Hepatocyte (in vitro differentiated cells): ENCODE results near the gene UQCC2. TPM values are rescaled to one million over a fixed set of nuclear protein-coding genes. Genes with fewer than 3 reads are reported as not detected.

Source experiments
- DNase-seq: peaks from one replicate; pipeline ENCODE4 v3.0.0-alpha.2; 2016; ENCODE audit warnings: low spot score
- H2AFZ ChIP-seq: fragments of 200-600 bp; sonication (generic); 2 replicates; pipeline ENCODE4 v1.6.0; 2016; ENCODE audit warnings: antibody characterized with exemption, mild to moderate bottlenecking
- H3K27ac ChIP-seq: fragments of 200-600 bp; sonication (generic); 2 replicates; pipeline ENCODE4 v1.5.1; 2016; ENCODE audit warnings: mild to moderate bottlenecking
- H3K27me3 ChIP-seq: fragments of 200-600 bp; sonication (generic); 2 replicates; pipeline ENCODE4 v1.6.1; 2016
- H3K36me3 ChIP-seq: fragments of 200-600 bp; sonication (generic); replicated peaks from 2 replicates; pipeline ENCODE4 v1.5.1; 2016; ENCODE audit warnings: low read depth; ENCODE audit not compliant: insufficient read depth
- H3K4me1 ChIP-seq: fragments of 200-600 bp; sonication (generic); 2 replicates; pipeline ENCODE4 v1.5.1; 2016; ENCODE audit warnings: mild to moderate bottlenecking, moderate library complexity; ENCODE audit not compliant: insufficient read depth
- H3K4me2 ChIP-seq: fragments of 200-600 bp; sonication (generic); 2 replicates; pipeline ENCODE4 v1.6.0; 2016
- H3K4me3 ChIP-seq: fragments of 200-600 bp; sonication (generic); 2 replicates; pipeline ENCODE4 v1.5.1; 2016; ENCODE audit warnings: mild to moderate bottlenecking
- H3K79me2 ChIP-seq: fragments of 200-600 bp; sonication (generic); 2 replicates; pipeline ENCODE4 v1.6.0; 2017; ENCODE audit warnings: mild to moderate bottlenecking
- H3K9me2 ChIP-seq: fragments of 200-600 bp; sonication (generic); replicated peaks from 2 replicates; pipeline ENCODE4 v1.6.0; 2017; ENCODE audit warnings: mild to moderate bottlenecking; ENCODE audit not compliant: insufficient read depth
- H3K9me3 ChIP-seq: fragments of 200-600 bp; sonication (generic); 2 replicates; pipeline ENCODE4 v1.5.1; 2016; ENCODE audit warnings: low read depth, mild to moderate bottlenecking
- H4K20me1 ChIP-seq: fragments of 200-600 bp; sonication (generic); 2 replicates; pipeline ENCODE4 v1.6.0; 2016; ENCODE audit warnings: mild to moderate bottlenecking; ENCODE audit not compliant: insufficient read depth, poor library complexity, severe bottlenecking
- EZH2 ChIP-seq: fragments of 200-600 bp; sonication (generic); IDR thresholded peaks from 2 replicates; pipeline ENCODE4 v1.6.1; 2016; ENCODE audit warnings: antibody characterized with exemption, mild to moderate bottlenecking, borderline replicate concordance
- EZH2phosphoT487 ChIP-seq: fragments of 200-600 bp; sonication (generic); IDR thresholded peaks from one replicate; pipeline ENCODE4 v1.6.1; 2018; ENCODE audit warnings: antibody characterized with exemption, mild to moderate bottlenecking, low read depth, moderate library complexity; ENCODE audit not compliant: unreplicated experiment, severe bottlenecking
- WGBS: methylation state at CpG from one replicate; pipeline ENCODE4 v1.1.6; 2016; ENCODE audit warnings: low lambda C conversion rate; ENCODE audit errors: missing lambda C conversion rate; 5-methylcytosine and 5-hydroxymethylcytosine counted together
- polyA plus RNA-seq: library from polyadenylated mRNA; unstranded; fragments of >200 nt; fragmentation: Nextera tagmentation; extraction: Ambion mirVana; gene quantifications from 2 replicates; pipeline ENCODE4 v1.2.1, GENCODE V29; 2016
- total RNA-seq: library from RNA; depleted of rRNA; stranded (reverse); fragments of >200 nt; gene quantifications from 2 replicates; pipeline ENCODE4 v1.2.3, GENCODE V29; 2014
- TF ChIP-seq, protein P1 (sequence below): fragments of 200-600 bp; sonication (generic); IDR thresholded peaks from 2 replicates; pipeline ENCODE4 v1.5.1; 2016; ENCODE audit warnings: antibody characterized with exemption, mild to moderate bottlenecking; ENCODE audit not compliant: poor library complexity

Gene UQCC2
- total and polyA plus RNA-seq, 2 experiments from 2014 or later, result 44.7 to 151 TPM

DNA sequence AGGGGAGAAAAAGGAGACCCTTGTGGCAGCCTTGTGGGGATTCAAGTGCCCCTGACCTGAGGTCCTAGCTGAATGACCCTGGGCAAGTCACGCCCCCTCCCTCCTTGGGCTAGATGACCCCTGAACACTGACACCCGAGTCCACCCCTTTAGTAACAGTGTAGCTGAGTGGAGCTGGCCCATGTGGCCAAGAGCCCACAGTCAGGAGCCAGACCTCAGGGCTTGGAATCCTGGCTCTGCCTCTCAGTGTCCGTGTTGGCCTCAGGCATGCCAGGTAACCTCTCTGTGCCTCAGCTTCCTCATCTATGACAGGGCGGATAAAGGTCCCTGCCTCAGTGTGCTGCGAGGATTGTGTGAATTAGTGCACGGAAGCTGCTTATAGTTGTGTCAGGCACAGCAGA is 20.9 kb upstream of the UQCC2 start:
- no peak overlapping the region for H3K4me2 ChIP-seq
- no peak overlapping the region for H3K4me3 ChIP-seq
- WGBS, result 87% methylated on average over 6 of the region's 6 CpGs
- no peak overlapping the region for H2AFZ ChIP-seq
- TF ChIP-seq EZH2 (no peak), EZH2phosphoT487 (no peak)
- TF ChIP-seq, protein P1, sequence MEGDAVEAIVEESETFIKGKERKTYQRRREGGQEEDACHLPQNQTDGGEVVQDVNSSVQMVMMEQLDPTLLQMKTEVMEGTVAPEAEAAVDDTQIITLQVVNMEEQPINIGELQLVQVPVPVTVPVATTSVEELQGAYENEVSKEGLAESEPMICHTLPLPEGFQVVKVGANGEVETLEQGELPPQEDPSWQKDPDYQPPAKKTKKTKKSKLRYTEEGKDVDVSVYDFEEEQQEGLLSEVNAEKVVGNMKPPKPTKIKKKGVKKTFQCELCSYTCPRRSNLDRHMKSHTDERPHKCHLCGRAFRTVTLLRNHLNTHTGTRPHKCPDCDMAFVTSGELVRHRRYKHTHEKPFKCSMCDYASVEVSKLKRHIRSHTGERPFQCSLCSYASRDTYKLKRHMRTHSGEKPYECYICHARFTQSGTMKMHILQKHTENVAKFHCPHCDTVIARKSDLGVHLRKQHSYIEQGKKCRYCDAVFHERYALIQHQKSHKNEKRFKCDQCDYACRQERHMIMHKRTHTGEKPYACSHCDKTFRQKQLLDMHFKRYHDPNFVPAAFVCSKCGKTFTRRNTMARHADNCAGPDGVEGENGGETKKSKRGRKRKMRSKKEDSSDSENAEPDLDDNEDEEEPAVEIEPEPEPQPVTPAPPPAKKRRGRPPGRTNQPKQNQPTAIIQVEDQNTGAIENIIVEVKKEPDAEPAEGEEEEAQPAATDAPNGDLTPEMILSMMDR, result no peak
- no peak overlapping the region for H3K27ac ChIP-seq
- no peaks in the 10 kb centered on the region for H3K27me3 ChIP-seq
- no peaks in the 10 kb centered on the region for H3K9me3 ChIP-seq
- no peaks in the 10 kb centered on the region for H3K9me2 ChIP-seq
- no peaks in the 10 kb centered on the region for H3K79me2 ChIP-seq
- H3K36me3 ChIP-seq, result no peaks in the 10 kb centered on the region
- H4K20me1 ChIP-seq, result no peaks in the 10 kb centered on the region
- H3K4me1 ChIP-seq, result no peaks in the 10 kb centered on the region
- DNase-seq, result no peak

DNA sequence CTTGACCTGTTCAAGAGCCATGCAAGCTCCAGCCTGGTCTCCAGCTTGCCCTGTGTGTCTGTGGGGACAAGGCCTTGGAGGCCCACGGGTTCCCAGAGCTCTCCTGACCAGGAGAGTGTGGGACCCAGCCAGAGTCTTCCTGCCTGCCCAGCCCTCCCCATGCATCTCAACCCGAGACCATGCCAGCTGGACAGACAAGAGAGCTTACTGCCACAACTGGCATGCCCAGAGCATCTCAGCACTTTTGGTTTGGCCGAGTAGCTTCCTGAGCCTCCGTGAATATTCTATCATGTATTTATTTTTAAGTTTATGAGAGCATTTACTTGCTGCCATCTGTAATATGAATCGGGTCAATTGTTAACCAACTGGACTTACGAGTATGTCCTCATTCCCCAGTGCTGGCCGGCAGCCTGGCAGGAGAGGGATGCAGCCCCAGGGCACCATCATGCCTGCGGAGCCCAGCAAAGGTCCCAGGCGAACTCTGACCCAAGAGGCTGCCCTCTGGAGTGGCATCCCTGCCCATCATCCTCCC is 20.3 kb upstream of the UQCC2 start:
- Histone ChIP-seq H3K27ac (no peak overlapping the region), H3K9me2 (no peaks in the 10 kb centered on the region)
- no peak for DNase-seq

DNA sequence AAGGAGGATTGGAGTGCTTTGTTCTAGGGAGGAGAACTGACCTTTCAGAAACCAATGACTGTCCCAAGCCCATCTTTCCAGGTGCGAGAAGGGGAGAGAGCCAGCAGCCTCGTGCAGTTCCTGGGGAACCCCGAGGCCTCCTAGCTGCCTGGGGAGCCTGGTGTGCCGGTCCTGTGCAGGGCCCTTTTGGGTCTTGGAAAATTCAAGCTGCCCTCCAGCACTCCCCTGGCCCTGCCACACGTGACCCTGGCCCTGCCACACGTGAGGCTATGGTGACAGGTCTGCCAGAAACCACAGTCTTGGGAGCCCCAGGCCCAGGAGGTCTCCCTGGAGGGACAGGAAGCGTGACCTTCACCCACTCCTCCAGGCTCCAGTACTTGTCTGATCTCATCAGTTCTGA is 19.5 kb upstream of the UQCC2 start:
- WGBS, result 78% methylated on average over 7 of the region's 7 CpGs
- Histone ChIP-seq H2AFZ (no peak overlapping the region), H3K9me2 (no peaks in the 10 kb centered on the region), H4K20me1 (no peaks in the 10 kb centered on the region), H3K4me3 (no peak overlapping the region), H3K79me2 (no peaks in the 10 kb centered on the region), H3K36me3 (no peaks in the 10 kb centered on the region), H3K4me1 (no peaks in the 10 kb centered on the region), H3K9me3 (no peaks in the 10 kb centered on the region), H3K27ac (no peak overlapping the region), H3K27me3 (no peaks in the 10 kb centered on the region), H3K4me2 (no peak overlapping the region)
- no peak for DNase-seq
- no peak for TF ChIP-seq EZH2
- no peak for TF ChIP-seq EZH2phosphoT487
- TF ChIP-seq, protein P1, result no peak

More for the DNA sequence above, 20.3 kb upstream of the UQCC2 start:
- WGBS, result 71% methylated on average over 9 of the region's 9 CpGs
- Histone ChIP-seq H3K9me3 (no peaks in the 10 kb centered on the region), H3K4me1 (no peaks in the 10 kb centered on the region), H2AFZ (no peak overlapping the region), H3K4me2 (no peak overlapping the region), H4K20me1 (no peaks in the 10 kb centered on the region), H3K4me3 (no peak overlapping the region), H3K36me3 (no peaks in the 10 kb centered on the region), H3K27me3 (no peaks in the 10 kb centered on the region), H3K79me2 (no peaks in the 10 kb centered on the region)
- TF ChIP-seq EZH2 (no peak), EZH2phosphoT487 (no peak)
- TF ChIP-seq, protein P1, result no peak

DNA sequence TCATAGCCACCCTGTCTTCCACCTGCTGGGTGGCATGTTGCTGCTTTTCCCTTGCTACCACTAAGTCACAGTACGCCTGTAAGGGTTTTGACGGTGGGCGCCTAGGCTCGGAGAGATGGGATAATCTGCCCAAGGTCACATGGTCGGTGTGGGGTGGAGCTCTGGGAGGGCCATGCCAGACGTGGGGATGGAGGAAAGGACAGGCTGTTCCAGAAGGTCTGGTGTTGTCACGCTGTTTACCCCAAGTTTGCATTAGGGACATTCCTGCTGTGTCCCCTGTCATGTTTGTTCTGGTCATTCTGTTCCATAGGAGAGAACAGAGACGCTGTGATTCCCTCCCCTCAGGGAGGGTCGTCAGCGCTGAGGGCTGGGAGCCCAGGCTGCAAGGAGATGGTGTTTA is 19.1 kb upstream of the UQCC2 start:
- TF ChIP-seq, protein P1, result no peak
- TF ChIP-seq EZH2phosphoT487 (no peak), EZH2 (no peak)
- Histone ChIP-seq H3K27me3 (no peaks in the 10 kb centered on the region), H3K9me3 (no peaks in the 10 kb centered on the region), H3K4me1 (no peaks in the 10 kb centered on the region), H3K4me2 (no peak overlapping the region), H3K9me2 (no peaks in the 10 kb centered on the region), H3K4me3 (no peak overlapping the region), H2AFZ (no peak overlapping the region), H3K27ac (no peak overlapping the region), H3K36me3 (no peaks in the 10 kb centered on the region), H4K20me1 (no peaks in the 10 kb centered on the region), H3K79me2 (no peaks in the 10 kb centered on the region)
- WGBS, result 69% methylated on average over 10 of the region's 10 CpGs
- DNase-seq, result no peak
